Measurements from ENCODE around the gene GOLGA6L10.
"Not testable (repeated sequence)": the region's sequence is repeated elsewhere in the genome, so short reads cannot be mapped to it uniquely, and the experiment has no call there.

Gene GOLGA6L10

DNA sequence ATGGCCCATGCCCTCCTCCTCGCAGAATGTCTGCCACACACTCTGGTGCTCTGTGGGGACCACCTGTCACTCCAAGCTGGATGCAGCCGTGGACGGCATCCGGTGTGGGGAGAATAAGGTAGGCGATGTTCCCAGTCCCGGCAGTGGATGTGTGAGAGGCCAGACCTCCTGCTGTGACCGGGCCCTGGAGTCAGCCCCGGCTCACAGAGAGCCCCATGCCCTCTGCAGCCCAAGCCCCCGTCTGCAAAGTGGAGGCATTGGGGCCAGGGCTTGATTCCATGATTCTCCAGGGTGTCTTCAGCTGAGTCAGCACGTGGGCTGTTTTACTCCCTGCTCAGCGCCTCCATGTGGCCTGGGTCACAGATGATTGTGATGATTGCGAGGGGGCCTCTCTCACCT lies 32.2 kb downstream of the GOLGA6L10 start:
- Histone ChIP-seq H3K4me1 (ENCODE audit: insufficient read depth, low read length) (no peaks in the 10 kb centered on the region), H3K9ac (ENCODE audit: low read depth, low read length) (no peak overlapping the region), H3K36me3 (ENCODE audit: insufficient read depth, low read length) (no peaks in the 10 kb centered on the region), H3K9me3 (ENCODE audit: control insufficient read depth, insufficient read depth, low read length) (no peaks in the 10 kb centered on the region)

DNA sequence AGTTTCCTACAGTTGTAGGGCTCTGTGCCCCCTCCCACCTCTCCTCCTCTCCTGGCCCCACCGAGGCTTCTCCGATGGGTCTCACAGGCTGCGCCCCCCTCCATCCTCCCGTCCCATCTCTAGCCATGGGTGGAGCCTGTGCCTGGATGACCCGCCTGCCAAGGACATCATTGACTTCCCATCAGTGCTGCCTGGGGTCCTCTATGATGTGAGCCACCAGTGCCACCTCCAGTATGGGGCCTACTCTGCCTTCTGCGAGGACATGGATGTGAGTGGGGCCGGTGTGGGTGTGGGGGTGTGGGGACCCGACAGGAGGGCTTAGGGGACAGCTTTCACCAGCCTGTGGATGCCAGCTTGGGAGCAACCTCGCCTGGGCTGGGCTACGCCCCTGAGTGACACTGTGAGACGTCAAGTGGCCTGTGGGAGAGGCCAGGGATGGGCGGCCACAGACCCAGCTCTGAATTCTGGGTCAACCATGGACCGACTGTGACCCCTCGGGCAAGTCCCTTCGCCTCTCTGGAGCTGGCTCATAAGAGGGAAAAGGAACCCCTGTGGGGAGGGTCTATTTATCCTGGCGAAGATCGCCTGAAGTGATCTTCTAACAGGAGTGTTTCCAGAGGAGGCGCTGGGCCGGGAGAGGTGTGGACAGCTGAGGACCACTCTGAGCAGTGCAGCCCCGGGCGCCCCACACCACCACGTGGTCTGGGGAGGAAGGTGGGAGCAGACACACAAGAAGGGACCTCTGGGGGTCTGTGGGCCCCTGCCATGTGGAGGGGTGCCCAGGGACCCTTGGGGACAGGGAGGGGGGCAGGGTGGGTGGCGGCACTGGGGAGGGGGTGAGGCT lies 32.8 kb downstream of the GOLGA6L10 start:
- not testable (repeated sequence) for H3K4me1 ChIP-seq (ENCODE audit: insufficient read depth, low read length); H3K9ac ChIP-seq (ENCODE audit: low read depth, low read length); H3K9me3 ChIP-seq (ENCODE audit: control insufficient read depth, insufficient read depth, low read length); H3K36me3 ChIP-seq (ENCODE audit: insufficient read depth, low read length)

DNA sequence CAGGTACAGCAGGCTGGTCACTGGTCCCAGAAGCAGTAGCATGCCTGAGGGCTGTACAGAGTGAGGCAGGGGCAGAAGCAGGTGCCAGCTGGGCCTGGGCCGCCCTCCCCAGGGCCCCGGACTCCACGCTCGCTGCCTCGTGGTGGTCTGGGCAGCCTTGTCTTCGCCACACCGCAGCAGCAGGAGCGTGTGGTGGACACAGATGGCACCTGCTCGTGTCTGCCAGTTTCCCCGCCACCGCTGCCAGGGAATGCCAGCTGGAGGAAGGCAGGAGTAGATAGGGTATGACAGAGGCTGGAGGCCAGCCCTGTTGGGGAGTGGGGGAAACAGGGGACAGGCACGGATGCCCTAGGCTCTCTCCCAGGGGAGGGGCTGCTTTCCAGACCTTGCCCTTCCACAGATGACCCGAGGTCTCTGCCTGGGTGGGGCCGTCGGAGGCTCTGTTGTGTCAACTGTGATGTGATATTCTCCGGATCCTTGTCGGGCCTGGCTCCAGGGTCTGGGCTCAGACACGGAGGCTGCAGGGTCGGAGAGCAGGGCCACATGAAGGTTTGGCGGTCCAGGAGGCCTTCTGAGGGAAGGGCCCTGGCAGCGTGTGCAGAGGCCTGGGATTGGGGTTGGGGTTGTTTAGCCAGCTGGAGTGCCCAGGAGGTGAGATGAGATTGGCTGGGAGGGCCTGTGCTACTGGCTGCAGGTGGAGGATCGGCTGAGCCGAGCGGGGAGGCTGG lies 33.6 kb downstream of the GOLGA6L10 start:
- no peak overlapping the region for H3K9ac ChIP-seq (ENCODE audit: low read depth, low read length)
- no peaks in the 10 kb centered on the region for H3K4me1 ChIP-seq (ENCODE audit: insufficient read depth, low read length)
- H3K36me3 ChIP-seq (ENCODE audit: insufficient read depth, low read length), result no peaks in the 10 kb centered on the region
- H3K9me3 ChIP-seq (ENCODE audit: control insufficient read depth, insufficient read depth, low read length), result no peaks in the 10 kb centered on the region

DNA sequence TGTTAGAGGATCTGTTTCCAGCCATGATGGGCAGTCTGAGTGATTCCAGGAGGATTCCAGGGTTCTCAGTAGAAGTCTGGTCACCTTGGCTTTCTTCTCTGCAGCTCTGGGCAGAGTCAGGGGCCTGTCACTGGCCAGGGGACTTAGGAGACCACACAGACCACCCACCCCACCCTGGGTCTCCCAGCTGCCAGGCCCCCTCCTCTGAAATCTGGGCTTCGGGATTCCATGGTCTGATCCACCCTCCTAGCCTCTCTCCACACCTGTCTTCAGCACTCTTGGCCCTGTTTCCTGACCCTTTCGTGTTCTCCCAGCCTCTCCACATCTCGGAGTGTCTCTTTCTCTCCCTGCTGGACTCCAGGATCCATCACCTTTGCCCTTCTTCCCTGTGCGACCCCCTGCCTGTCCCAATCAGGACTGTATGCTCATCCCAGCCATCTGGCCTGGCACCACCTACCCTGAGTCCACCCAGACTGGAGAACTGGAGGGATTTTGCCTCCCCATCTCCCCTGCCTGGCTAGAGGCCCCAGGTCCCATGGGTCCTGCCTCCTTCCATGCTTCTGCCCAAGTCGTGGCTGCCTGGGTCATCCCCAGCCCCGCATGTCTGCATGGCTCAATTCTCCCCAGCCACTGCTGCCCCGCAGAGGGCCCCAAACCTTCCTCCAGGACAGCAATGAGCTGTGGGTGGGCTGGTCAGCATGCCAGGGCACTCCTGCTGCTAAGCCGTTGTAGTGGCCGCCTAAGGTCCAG lies 34.3 kb downstream of the GOLGA6L10 start:
- Histone ChIP-seq H3K9ac (ENCODE audit: low read depth, low read length) (no peak overlapping the region), H3K9me3 (ENCODE audit: control insufficient read depth, insufficient read depth, low read length) (no peaks in the 10 kb centered on the region), H3K4me1 (ENCODE audit: insufficient read depth, low read length) (no peaks in the 10 kb centered on the region), H3K36me3 (ENCODE audit: insufficient read depth, low read length) (no peaks in the 10 kb centered on the region)

DNA sequence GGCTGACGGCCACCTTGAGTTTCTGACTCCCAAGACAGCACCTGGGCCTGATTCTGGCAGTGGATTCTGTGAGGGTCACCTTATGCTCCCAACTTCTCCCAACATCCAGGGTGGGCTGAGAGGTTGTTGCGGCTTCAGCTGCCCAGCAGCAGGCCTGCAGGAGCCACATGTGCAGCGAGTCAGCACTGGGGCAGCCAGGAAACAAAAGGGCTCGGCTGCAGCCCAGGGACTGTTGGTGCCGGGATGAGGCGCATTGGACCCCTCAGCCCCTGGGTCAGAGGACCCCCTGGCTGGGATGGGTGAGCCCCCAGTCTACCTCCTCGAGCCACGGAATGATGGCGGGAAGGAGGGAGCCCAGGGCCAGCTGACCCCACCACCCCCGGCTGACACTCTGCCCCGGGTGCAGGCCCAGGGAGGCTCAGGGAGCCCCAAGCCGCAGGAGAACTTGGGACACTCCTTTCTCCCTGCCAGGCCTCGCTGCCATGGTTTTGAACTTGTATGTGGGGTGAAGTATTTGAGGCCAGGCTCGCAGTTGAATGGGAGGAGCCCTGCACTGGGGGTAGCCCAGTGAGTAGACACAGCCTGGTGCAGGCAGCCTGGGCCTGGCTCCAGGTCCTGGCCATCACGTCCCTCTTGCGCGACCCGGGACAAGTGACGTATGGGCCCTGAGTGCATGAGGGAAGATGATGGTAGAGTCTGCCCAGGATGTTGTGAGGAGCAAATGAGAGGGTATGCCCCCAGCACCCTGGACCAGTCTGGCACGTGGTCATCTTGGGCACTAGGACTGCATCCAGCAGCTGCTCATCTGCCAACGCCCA lies 35.1 kb downstream of the GOLGA6L10 start:
- H3K36me3 ChIP-seq (ENCODE audit: insufficient read depth, low read length); H3K9ac ChIP-seq (ENCODE audit: low read depth, low read length); H3K4me1 ChIP-seq (ENCODE audit: insufficient read depth, low read length); H3K9me3 ChIP-seq (ENCODE audit: control insufficient read depth, insufficient read depth, low read length): not testable (repeated sequence)

DNA sequence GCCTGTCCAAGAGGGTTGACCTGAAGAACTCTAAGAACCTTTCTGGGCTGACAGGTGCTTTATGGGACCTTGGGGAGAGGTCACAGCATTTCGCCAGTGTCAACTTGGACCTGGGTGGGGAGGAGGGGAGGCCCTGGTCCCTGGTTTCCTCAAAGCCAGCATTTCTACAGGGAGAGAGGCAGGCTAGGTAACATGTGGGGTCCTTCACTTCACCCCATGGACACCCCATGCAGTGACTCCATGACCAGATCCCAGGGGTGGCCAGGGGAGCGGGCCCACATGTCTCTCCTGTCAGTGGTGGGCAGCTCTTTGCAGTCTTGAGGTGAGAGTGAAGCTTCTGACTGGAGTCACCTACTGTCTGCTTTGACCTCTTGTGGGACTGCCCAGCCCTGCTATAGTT lies 35.8 kb downstream of the GOLGA6L10 start:
- no peaks in the 10 kb centered on the region for H3K4me1 ChIP-seq (ENCODE audit: insufficient read depth, low read length)
- no peaks in the 10 kb centered on the region for H3K36me3 ChIP-seq (ENCODE audit: insufficient read depth, low read length)
- H3K9me3 ChIP-seq (ENCODE audit: control insufficient read depth, insufficient read depth, low read length), result no peaks in the 10 kb centered on the region
- H3K9ac ChIP-seq (ENCODE audit: low read depth, low read length), result no peak overlapping the region

DNA sequence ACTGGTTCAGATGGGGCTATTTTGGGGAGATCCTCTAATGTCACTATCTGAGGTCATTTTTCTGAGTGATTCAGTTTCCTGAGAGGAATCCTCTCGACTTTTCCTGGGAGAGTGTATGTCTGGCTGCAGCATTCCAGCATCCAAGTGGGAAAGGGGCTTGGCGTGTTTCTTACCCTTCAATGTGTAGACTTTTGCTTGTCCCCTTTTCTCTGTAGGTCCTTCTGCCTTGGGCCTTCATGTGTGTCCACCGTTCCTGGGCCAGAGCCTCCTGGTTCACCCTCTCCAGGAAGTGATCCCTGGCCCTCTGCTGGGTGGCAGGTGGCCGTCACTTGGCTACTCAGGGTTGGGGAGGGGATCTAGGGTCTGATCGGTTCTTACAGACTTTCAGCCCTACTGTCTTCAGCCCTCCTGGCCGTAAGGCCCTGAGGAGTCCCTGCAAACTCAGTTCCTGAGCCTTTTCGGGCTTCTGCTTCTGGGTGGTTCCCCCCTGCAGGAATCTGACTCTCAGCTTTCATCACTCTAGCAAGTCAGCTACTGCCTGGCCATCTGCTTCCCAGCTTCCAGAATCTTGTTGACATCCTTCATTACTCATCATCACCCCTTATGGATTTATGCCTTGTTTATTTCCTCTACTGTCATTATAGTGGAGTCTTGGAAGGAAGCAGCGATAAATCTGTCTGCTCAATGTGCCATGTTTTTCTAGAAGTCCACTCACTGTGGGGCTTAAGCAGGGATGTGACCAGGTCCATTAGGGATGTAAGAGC lies 36.5 kb downstream of the GOLGA6L10 start:
- Histone ChIP-seq H3K4me1 (ENCODE audit: insufficient read depth, low read length) (no peaks in the 10 kb centered on the region), H3K9ac (ENCODE audit: low read depth, low read length) (no peak overlapping the region), H3K36me3 (ENCODE audit: insufficient read depth, low read length) (no peaks in the 10 kb centered on the region), H3K9me3 (ENCODE audit: control insufficient read depth, insufficient read depth, low read length) (no peaks in the 10 kb centered on the region)

DNA sequence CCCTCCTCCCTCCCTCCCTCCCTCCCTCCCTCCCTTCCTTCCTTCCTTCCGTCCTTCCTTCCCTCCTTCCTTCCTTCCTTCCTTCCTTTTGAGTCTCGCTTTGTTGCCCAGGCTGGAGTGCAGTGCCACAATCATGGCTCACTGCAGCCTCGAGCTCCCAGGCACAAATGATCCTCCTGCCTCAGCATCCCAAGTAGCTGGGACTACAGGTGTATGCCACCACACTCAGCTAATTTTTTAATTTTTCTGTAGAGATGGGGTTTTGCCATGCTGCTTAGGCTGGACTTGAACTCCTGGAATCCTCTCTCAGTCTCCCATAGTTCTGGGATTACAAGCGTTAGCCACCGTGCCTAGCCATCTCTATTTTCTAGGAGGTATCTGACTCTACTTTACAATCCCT lies 38.0 kb downstream of the GOLGA6L10 start:
- not testable (repeated sequence) for H3K36me3 ChIP-seq (ENCODE audit: insufficient read depth, low read length); H3K9ac ChIP-seq (ENCODE audit: low read depth, low read length); H3K9me3 ChIP-seq (ENCODE audit: control insufficient read depth, insufficient read depth, low read length); H3K4me1 ChIP-seq (ENCODE audit: insufficient read depth, low read length)

DNA sequence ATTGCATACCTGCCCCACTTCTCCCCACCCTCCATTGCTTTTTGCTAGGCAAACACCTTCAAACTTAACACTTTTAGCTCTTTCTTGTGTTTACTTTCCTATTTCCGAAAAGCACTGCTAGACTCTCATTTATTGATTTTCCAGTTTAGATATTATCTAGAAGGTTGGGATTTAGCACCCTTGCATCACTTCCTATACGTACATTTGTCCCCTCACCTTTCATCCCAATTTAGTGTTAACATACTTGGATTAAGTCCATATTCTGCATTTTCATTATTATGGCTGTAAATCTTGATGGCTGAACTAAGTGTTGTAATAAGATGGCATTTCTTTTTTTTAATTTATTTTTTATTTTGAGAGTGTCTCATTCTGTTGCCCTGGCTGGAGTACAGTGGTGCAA lies 39.5 kb downstream of the GOLGA6L10 start:
- Histone ChIP-seq H3K36me3 (ENCODE audit: insufficient read depth, low read length) (no peaks in the 10 kb centered on the region), H3K9ac (ENCODE audit: low read depth, low read length) (no peak overlapping the region), H3K4me1 (ENCODE audit: insufficient read depth, low read length) (no peaks in the 10 kb centered on the region), H3K9me3 (ENCODE audit: control insufficient read depth, insufficient read depth, low read length) (no peaks in the 10 kb centered on the region)

DNA sequence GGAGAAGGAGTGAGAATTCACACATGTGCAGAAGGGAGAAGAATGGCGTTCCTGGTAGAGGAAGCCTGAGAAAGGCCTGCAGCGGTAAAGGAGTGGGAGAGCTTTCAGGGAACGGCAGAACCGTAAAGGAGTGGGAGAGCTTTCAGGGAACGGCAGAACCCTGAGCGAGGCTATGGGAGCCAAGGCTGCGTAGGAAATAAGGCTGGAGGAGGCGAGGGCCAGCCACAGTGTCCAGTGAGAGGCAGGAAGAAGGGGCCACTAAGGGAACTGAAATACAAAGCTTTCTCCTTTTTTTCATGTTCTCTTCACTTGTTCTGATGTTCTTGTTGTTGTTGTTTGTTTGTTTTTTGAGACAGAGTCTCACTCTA lies 41.6 kb downstream of the GOLGA6L10 start:
- H3K9me3 ChIP-seq (ENCODE audit: control insufficient read depth, insufficient read depth, low read length), result no peaks in the 10 kb centered on the region
- no peak overlapping the region for H3K9ac ChIP-seq (ENCODE audit: low read depth, low read length)
- H3K4me1 ChIP-seq (ENCODE audit: insufficient read depth, low read length), result no peaks in the 10 kb centered on the region
- H3K36me3 ChIP-seq (ENCODE audit: insufficient read depth, low read length), result no peaks in the 10 kb centered on the region

DNA sequence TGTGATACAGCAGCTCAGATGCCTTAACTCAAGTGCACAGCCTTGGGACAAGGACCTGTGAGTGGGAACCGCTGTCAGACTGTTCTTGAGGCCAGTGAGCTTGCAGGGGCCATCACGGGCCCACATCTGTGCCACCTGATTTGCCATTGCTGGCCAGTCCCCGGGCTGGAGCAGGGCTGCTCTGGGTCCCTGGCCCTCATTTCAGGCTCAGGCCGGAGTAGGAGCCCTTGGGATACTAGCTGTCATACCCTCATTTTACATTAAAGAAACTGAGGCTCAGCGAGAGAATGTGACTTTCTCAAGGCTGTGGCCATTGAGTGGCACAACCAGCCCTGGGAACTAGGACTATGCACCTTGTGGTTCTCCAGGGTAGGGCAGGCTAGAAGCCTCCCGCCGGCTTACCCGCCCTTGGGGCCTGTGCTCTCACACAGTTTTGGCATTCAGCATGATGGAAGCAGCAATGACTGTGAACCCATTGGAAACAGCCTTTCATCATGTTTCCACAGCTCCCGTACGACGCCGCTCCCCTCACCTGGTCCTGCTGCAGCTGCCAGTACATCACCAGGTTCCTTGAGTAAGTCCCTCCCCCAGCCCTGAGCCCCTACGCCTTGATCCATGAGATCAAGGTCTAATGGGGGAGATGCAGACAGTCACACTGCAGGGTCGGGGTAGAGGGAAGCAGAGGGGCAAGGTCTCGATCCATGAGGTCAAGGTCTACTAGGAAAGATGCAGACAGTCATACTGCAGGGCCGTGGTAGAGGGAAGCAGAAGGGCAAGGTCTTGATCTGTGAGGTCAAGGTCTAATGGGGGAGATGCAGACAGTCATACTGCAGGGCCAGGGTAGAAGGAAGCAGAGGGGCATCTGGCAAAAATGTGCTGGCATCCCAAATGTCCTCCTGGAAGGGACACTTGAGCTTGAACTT lies 42.2 kb downstream of the GOLGA6L10 start:
- Histone ChIP-seq H3K9ac (ENCODE audit: low read depth, low read length) (no peak overlapping the region), H3K9me3 (ENCODE audit: control insufficient read depth, insufficient read depth, low read length) (no peaks in the 10 kb centered on the region), H3K36me3 (ENCODE audit: insufficient read depth, low read length) (no peaks in the 10 kb centered on the region), H3K4me1 (ENCODE audit: insufficient read depth, low read length) (no peaks in the 10 kb centered on the region)

DNA sequence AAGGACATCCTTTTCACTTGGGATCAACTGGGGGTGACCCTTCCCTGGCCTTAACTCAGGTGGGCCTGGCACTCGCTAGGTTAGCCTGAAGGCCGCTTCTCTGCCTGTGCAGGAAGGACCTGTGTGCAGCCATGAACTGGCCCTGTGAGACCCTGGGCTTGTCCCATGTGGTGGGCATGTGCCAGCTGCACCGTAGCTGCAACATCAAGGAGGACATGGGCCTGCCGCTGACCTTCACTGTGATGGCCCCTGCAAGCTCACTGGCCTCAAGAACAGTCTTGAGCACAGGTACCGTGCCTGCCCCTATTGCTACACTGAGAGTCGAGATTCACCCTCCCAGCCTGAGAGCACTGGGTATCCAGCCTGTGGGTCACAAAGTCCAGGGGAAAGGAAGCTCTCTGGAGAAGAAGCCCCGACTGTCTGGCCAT lies 43.6 kb downstream of the GOLGA6L10 start:
- H3K9me3 ChIP-seq (ENCODE audit: control insufficient read depth, insufficient read depth, low read length), result no peaks in the 10 kb centered on the region
- no peaks in the 10 kb centered on the region for H3K36me3 ChIP-seq (ENCODE audit: insufficient read depth, low read length)
- no peak overlapping the region for H3K9ac ChIP-seq (ENCODE audit: low read depth, low read length)
- H3K4me1 ChIP-seq (ENCODE audit: insufficient read depth, low read length), result no peaks in the 10 kb centered on the region

DNA sequence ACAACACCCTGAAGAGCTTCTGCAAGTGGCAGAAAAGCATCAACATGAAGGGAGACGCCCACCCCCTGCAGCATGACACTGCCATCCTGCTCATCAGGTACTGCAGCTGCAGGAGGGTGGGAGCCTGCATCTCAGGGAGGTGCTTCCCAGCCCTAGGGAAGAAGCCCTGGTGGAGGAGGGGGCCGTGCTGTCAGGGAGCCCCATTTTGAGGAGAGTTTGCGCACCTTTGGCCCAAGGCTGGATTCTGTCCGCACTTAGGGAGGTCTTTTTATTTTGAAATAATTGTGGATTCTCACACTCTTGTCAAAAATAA lies 44.5 kb downstream of the GOLGA6L10 start:
- no peaks in the 10 kb centered on the region for H3K36me3 ChIP-seq (ENCODE audit: insufficient read depth, low read length)
- no peaks in the 10 kb centered on the region for H3K9me3 ChIP-seq (ENCODE audit: control insufficient read depth, insufficient read depth, low read length)
- no peaks in the 10 kb centered on the region for H3K4me1 ChIP-seq (ENCODE audit: insufficient read depth, low read length)
- H3K9ac ChIP-seq (ENCODE audit: low read depth, low read length), result no peak overlapping the region
